IMR-90 (cell line): ENCODE data around the gene ZYG11A. TPM values are rescaled to one million over a fixed set of nuclear protein-coding genes. Genes with fewer than 3 reads are reported as not detected.

Source experiments
- ATAC-seq: fragments of 200-7000 bp; cut with Tn5 transposase; 2 replicates; pipeline ENCODE4 v1.9.1; 2020; ENCODE audit warnings: low read depth, mild to moderate bottlenecking, moderate library complexity
- BruUV-seq: library from RNA; stranded (reverse); fragments of 400-500 nt; replicated peaks from 2 replicates; lab custom pipeline; 2021; lab: Mats Ljungman, UMichigan
- CTCF ChIA-PET: fragments of 300-600 bp; formaldehyde crosslinking; extraction: SDS; loops from one replicate; lab custom pipeline; 2021; ENCODE audit warnings: antibody characterized with exemption; lab: Yijun Ruan, JAX
- POLR2A ChIA-PET: fragments of 300-600 bp; sonication (Branson Sonifier 250); formaldehyde crosslinking; loops from one replicate; lab custom pipeline; 2022; ENCODE audit warnings: antibody characterized with exemption; ENCODE audit not compliant: unreplicated experiment; lab: Charles Lee
- DNase-seq: peaks from one replicate; pipeline ENCODE4 v3.0.0; 2013
- H2AFZ ChIP-seq: replicated peaks from 2 replicates; pipeline ENCODE3; 2013; ENCODE audit warnings: low read length, mild to moderate bottlenecking; ENCODE audit not compliant: poor library complexity
- H2AK5ac ChIP-seq: 2 replicates; pipeline ENCODE4 v1.6.1; 2013; ENCODE audit warnings: low read depth, low read length, inconsistent platforms
- H2AK9ac ChIP-seq: replicated peaks from 2 replicates; pipeline ENCODE3; 2013; ENCODE audit warnings: mild to moderate bottlenecking, low read depth, low read length, moderate library complexity; ENCODE audit not compliant: poor library complexity
- H2BK120ac ChIP-seq: 2 replicates; pipeline ENCODE4 v1.6.1; 2013; ENCODE audit warnings: low read depth, low read length, inconsistent platforms
- H2BK15ac ChIP-seq: 3 replicates; pipeline ENCODE4 v1.6.1; 2013; ENCODE audit warnings: low read depth, low read length, inconsistent platforms
- H2BK20ac ChIP-seq: 2 replicates; pipeline ENCODE4 v1.6.1; 2013; ENCODE audit warnings: low read depth, mild to moderate bottlenecking, inconsistent platforms, low read length, moderate library complexity
- H2BK5ac ChIP-seq: 2 replicates; pipeline ENCODE4 v1.6.1; 2013; ENCODE audit warnings: mild to moderate bottlenecking, low read depth, low read length, inconsistent platforms; ENCODE audit not compliant: poor library complexity, severe bottlenecking
- H3K14ac ChIP-seq: replicated peaks from 2 replicates; pipeline ENCODE4 v1.6.1; 2013; ENCODE audit warnings: low read depth, low read length, inconsistent platforms
- H3K18ac ChIP-seq: 2 replicates; pipeline ENCODE4 v1.6.1; 2013; ENCODE audit warnings: low read depth, low read length, control low read depth
- H3K23ac ChIP-seq: 2 replicates; pipeline ENCODE4 v1.6.1; 2013; ENCODE audit warnings: low read depth, low read length, inconsistent platforms
- H3K27ac ChIP-seq: 2 replicates; pipeline ENCODE4 v1.5.1; 2013; ENCODE audit warnings: mild to moderate bottlenecking, control low read depth, low read length; ENCODE audit not compliant: insufficient read depth
- H3K27me3 ChIP-seq: 2 replicates; pipeline ENCODE4 v1.6.1; 2013; ENCODE audit warnings: low read length; ENCODE audit not compliant: control insufficient read depth, insufficient read depth
- H3K36me3 ChIP-seq: 2 replicates; pipeline ENCODE4 v1.6.1; 2013; ENCODE audit warnings: low read length, mixed read lengths; ENCODE audit not compliant: control insufficient read depth, insufficient read depth
- H3K4ac ChIP-seq: 2 replicates; pipeline ENCODE4 v1.6.1; 2013; ENCODE audit warnings: low read depth, low read length, inconsistent platforms
- H3K4me1 ChIP-seq: 2 replicates; pipeline ENCODE4 v1.6.1; 2013; ENCODE audit warnings: low read length, mixed read lengths; ENCODE audit not compliant: control insufficient read depth, insufficient read depth
- H3K4me2 ChIP-seq: 2 replicates; pipeline ENCODE4 v1.6.1; 2013; ENCODE audit warnings: low read depth, mild to moderate bottlenecking, control low read depth, low read length, moderate library complexity
- H3K4me3 ChIP-seq: 2 replicates; pipeline ENCODE4 v1.5.1; 2013; ENCODE audit warnings: low read depth, mild to moderate bottlenecking, control low read depth, low read length, moderate library complexity; ENCODE audit not compliant: insufficient read depth
- H3K56ac ChIP-seq: 2 replicates; pipeline ENCODE4 v1.6.1; 2013; ENCODE audit warnings: low read length, inconsistent platforms; ENCODE audit not compliant: insufficient read depth; ENCODE audit errors: extremely low read depth
- H3K79me1 ChIP-seq, 2 experiments: 2 replicates each; pipeline ENCODE4 v1.6.1; 2013; ENCODE audit warnings: low read length in 2 of 2, inconsistent platforms in 1 of 2, low read depth in 1 of 2
- H3K9ac ChIP-seq: 2 replicates; pipeline ENCODE4 v1.6.1; 2013; ENCODE audit warnings: low read depth, low read length, control low read depth
- H3K9me1 ChIP-seq: 2 replicates; pipeline ENCODE4 v1.6.1; 2013; ENCODE audit warnings: low read length, inconsistent platforms; ENCODE audit not compliant: insufficient read depth
- H3K9me3 ChIP-seq: 2 replicates; pipeline ENCODE4 v1.6.1; 2013; ENCODE audit warnings: low read length; ENCODE audit not compliant: control insufficient read depth, insufficient read depth
- H4K20me1 ChIP-seq: 2 replicates; pipeline ENCODE4 v1.6.1; 2013; ENCODE audit warnings: low read length, inconsistent platforms; ENCODE audit not compliant: insufficient read depth
- H4K5ac ChIP-seq: 2 replicates; pipeline ENCODE4 v1.6.1; 2013; ENCODE audit warnings: mild to moderate bottlenecking, low read depth, low read length, control low read depth
- H4K8ac ChIP-seq, 2 experiments: 2 replicates each; pipeline ENCODE4 v1.6.1; 2013; ENCODE audit warnings: low read depth in 2 of 2, low read length in 2 of 2, control low read depth in 1 of 2, inconsistent platforms in 1 of 2
- H4K91ac ChIP-seq: 2 replicates; pipeline ENCODE4 v1.6.1; 2013; ENCODE audit warnings: low read depth, low read length, inconsistent platforms; ENCODE audit not compliant: insufficient read depth
- BHLHE40 ChIP-seq: fragments of 150-350 bp; IDR thresholded peaks from 2 replicates; pipeline ENCODE4 v1.6.1; 2016; ENCODE audit warnings: mild to moderate bottlenecking, low read depth, low read length
- CEBPB ChIP-seq: IDR thresholded peaks from 2 replicates; pipeline ENCODE4 v1.6.1; 2012; ENCODE audit warnings: low read depth, low read length, improper control_type of control experiment
- CTCF ChIP-seq: conservative IDR thresholded peaks from 2 replicates; pipeline ENCODE4 v1.5.1; 2012; ENCODE audit warnings: mild to moderate bottlenecking, low read depth, low read length, improper control_type of control experiment
- FOS ChIP-seq: fragments of 150-350 bp; IDR thresholded peaks from 2 replicates; pipeline ENCODE4 v1.6.1; 2016; ENCODE audit warnings: low read depth, low read length
- MAFK ChIP-seq: IDR thresholded peaks from 2 replicates; pipeline ENCODE4 v1.6.1; 2012; ENCODE audit warnings: low read depth, low read length, improper control_type of control experiment
- MXI1 ChIP-seq: IDR thresholded peaks from 2 replicates; pipeline ENCODE4 v1.6.1; 2012; ENCODE audit warnings: low read depth, mild to moderate bottlenecking, low read length, moderate library complexity, borderline replicate concordance
- POLR2A ChIP-seq: IDR thresholded peaks from 2 replicates; pipeline ENCODE4 v1.6.1; 2012; ENCODE audit warnings: mild to moderate bottlenecking, low read depth, low read length
- RAD21 ChIP-seq: IDR thresholded peaks from 2 replicates; pipeline ENCODE4 v1.6.1; 2012; ENCODE audit warnings: low read length, improper control_type of control experiment
- RCOR1 ChIP-seq: IDR thresholded peaks from 2 replicates; pipeline ENCODE4 v1.6.1; 2012; ENCODE audit warnings: mild to moderate bottlenecking, low read length, improper control_type of control experiment; ENCODE audit not compliant: insufficient replicate concordance
- RFX5 ChIP-seq: IDR thresholded peaks from 2 replicates; pipeline ENCODE4 v1.8.0; 2012; ENCODE audit warnings: low read depth, mild to moderate bottlenecking, low read length, moderate library complexity
- SMC3 ChIP-seq: fragments of 150-350 bp; IDR thresholded peaks from 2 replicates; pipeline ENCODE4 v1.6.1; 2016; ENCODE audit warnings: low read depth, mild to moderate bottlenecking, antibody characterized with exemption, low read length, moderate library complexity
- WGBS, 2 experiments: methylation state at CpG; one replicate each; pipeline versions ENCODE4 v1.1.5 to v1.1.7; 2013; ENCODE audit warnings: missing lambda C conversion rate in 2 of 2; ENCODE audit not compliant: insufficient read length in 1 of 2; ENCODE audit errors: extremely low coverage in 2 of 2; 5-methylcytosine and 5-hydroxymethylcytosine counted together
- dilution Hi-C: fragments of 300-500 bp; cut with HindIII; formaldehyde crosslinking; loops from one replicate; pipeline ENCODE4 v1.14.3; 2018; ENCODE audit warnings: low sequenced_read_pairs; ENCODE audit not compliant: unreplicated experiment
- in situ Hi-C: fragments of 300-500 bp; cut with MboI; formaldehyde crosslinking; loops from 3 replicates; pipeline ENCODE4 v1.14.3; 2019; ENCODE audit warnings: low sequenced_read_pairs, inconsistent platforms, mixed read lengths
- intact Hi-C: fragments of 100-400 bp; cut with micrococcal nuclease; formaldehyde crosslinking; loops from 2 replicates; pipeline ENCODE4 v1.10.0; 2022
- polyA plus RNA-seq, 3 experiments: library from polyadenylated mRNA; depleted of rRNA; stranded (reverse); fragments of >200 nt; gene quantifications; 2 replicates each; pipeline ENCODE4 v1.2.3, GENCODE V29; 2012; ENCODE audit warnings: low replicate concordance in 1 of 3
- total RNA-seq: library from RNA; depleted of rRNA; stranded (reverse); fragments of >200 nt; gene quantifications from 2 replicates; pipeline ENCODE4 v1.2.3, GENCODE V29; 2012

Gene ZYG11A
- total and polyA plus RNA-seq, 2 of the 4 experiments (the other 2 are of a cell fraction) = 0.63 to 2.0 TPM

GRCh38 chr1:52904208-52904926 lies 61.8 kb downstream of the ZYG11A start (continued):
- TF ChIP-seq RCOR1 = no peak

GRCh38 chr1:52904927-52905698 lies 62.6 kb downstream of the ZYG11A start:
- H3K27me3 ChIP-seq = no peaks in the 10 kb centered on the region
- TF ChIP-seq CTCF = peak; percentile 35; the same call in 1 of the 2 replicates
- TF ChIP-seq POLR2A = no peak
- TF ChIP-seq MAFK = no peak
- TF ChIP-seq FOS = no peak
- TF ChIP-seq RAD21 = peak; percentile 55
- TF ChIP-seq BHLHE40 = no peak
- TF ChIP-seq CEBPB = no peak
- peak; percentile 42 for TF ChIP-seq SMC3
- TF ChIP-seq RFX5 = no peak
- no peak for TF ChIP-seq MXI1
- POLR2A ChIA-PET = no interaction called here
- DNase-seq (no peak), ATAC-seq (peak; percentile 66)
- H2AK9ac ChIP-seq = peak overlapping the region; percentile 58
- H3K4me2 ChIP-seq = no peak overlapping the region
- in situ Hi-C loops (loop anchor here (10.0 kb wide), 1 partner anchor 280 kb away; no protein-coding TSS in a partner anchor), dilution Hi-C loops (no loop called here), intact Hi-C loops (no loop called here)
- H2BK5ac ChIP-seq = no peak overlapping the region
- H4K20me1 ChIP-seq = no peaks in the 10 kb centered on the region
- H3K14ac ChIP-seq = no peak overlapping the region
- H4K91ac ChIP-seq = peak overlapping the region; percentile 78; the same call in 1 of the 2 replicates
- peak overlapping the region; percentile 46 for H2BK120ac ChIP-seq
- H3K23ac ChIP-seq = no peak overlapping the region
- peak overlapping the region; percentile 33 to 62; a peak in 2 of 4 replicates for H4K8ac ChIP-seq
- no peak overlapping the region for H3K18ac ChIP-seq
- no peak overlapping the region for H3K56ac ChIP-seq
- no TSS peak for BruUV-seq
- H3K4me3 ChIP-seq = no peak overlapping the region
- H3K9me3 ChIP-seq = no peaks in the 10 kb centered on the region
- peak overlapping the region; percentile 42; the same call in 1 of the 2 replicates for H3K4ac ChIP-seq
- H4K5ac ChIP-seq = no peak overlapping the region
- no peak overlapping the region; the same call in 2 of the 3 replicates for H2BK15ac ChIP-seq
- H3K4me1 ChIP-seq = no peaks in the 10 kb centered on the region
- 72% methylated on average over 9 of the region's 20 CpGs; no CpG with 5 or more reads in 1 of the 2 experiments for WGBS, 2 experiments
- H3K36me3 ChIP-seq = no peaks in the 10 kb centered on the region
- peak overlapping the region; percentile 87 for H2AFZ ChIP-seq
- peak overlapping the region; percentile 62; the same call in 1 of the 2 replicates for H2AK5ac ChIP-seq
- H3K9ac ChIP-seq = no peak overlapping the region
- CTCF ChIA-PET = interaction anchor here (0.7 to 1.8 kb wide), 2 partner anchors 12 to 13 kb away, joined by 3 to 5 read pairs; no protein-coding TSS in a partner anchor
- H2BK20ac ChIP-seq = no peak overlapping the region; the same call in 1 of the 2 replicates
- no peak overlapping the region for H3K27ac ChIP-seq
- no peaks in the 10 kb centered on the region for H3K9me1 ChIP-seq
- H3K79me1 ChIP-seq = no peaks in the 10 kb centered on the region
